GM12878 (cell line): ENCODE data around the gene PMP22. TPM values are rescaled to one million over a fixed set of nuclear protein-coding genes. Genes with fewer than 3 reads are reported as not detected.

Experiments used
- ATAC-seq: fragments of 200-7000 bp; cut with Tn5 transposase; 3 replicates; pipeline ENCODE4 v1.9.1; 2020; ENCODE audit warnings: mild to moderate bottlenecking, moderate library complexity
- BruUV-seq: library from RNA; stranded (reverse); fragments of 400-500 nt; replicated peaks from 2 replicates; lab custom pipeline; 2021; lab: Mats Ljungman, UMichigan
- CTCF ChIA-PET: fragments of 300-600 bp; sonication (Branson Sonifier 250); formaldehyde crosslinking; extraction: SDS; loops from one replicate; lab custom pipeline; 2021; ENCODE audit warnings: inconsistent platforms; lab: Yijun Ruan, JAX
- POLR2A ChIA-PET: fragments of 350-600 bp; formaldehyde crosslinking; extraction: SDS; loops from one replicate; lab custom pipeline; 2021; ENCODE audit warnings: inconsistent platforms; lab: Charles Lee
- RAD21 ChIA-PET: fragments of 300-600 bp; sonication (Branson Sonifier 250); formaldehyde crosslinking; loops from one replicate; lab custom pipeline; 2023; ENCODE audit warnings: antibody characterized with exemption; ENCODE audit not compliant: unreplicated experiment; lab: Charles Lee
- SMC1A ChIA-PET: fragments of 300-600 bp; sonication (Branson Sonifier 250); formaldehyde crosslinking; loops from one replicate; lab custom pipeline; 2023; ENCODE audit not compliant: unreplicated experiment, uncharacterized antibody; lab: Charles Lee
- DNase-seq: peaks from one replicate; pipeline ENCODE4 v3.0.0-alpha.2; 2011; ENCODE audit warnings: low read depth, low spot score
- FAIRE-seq: peaks from 3 replicates; lab custom pipeline; 2011; peaks lifted over from hg19 to GRCh38; lab: Jason Lieb, UNC
- H2AFZ ChIP-seq: 2 replicates; pipeline ENCODE4 v1.6.0; 2011; ENCODE audit warnings: low read depth, low read length, control low read depth; ENCODE audit not compliant: control insufficient read depth
- H3K27ac ChIP-seq: 2 replicates; pipeline ENCODE4 v1.5.1; 2011; ENCODE audit warnings: control low read depth; ENCODE audit not compliant: control insufficient read depth, insufficient read depth
- H3K27me3 ChIP-seq, 2 experiments: replicated peaks in 1 of 2; 2 replicates each; pipeline versions ENCODE4 v1.6.0 to v1.6.1; 2011; ENCODE audit warnings: low read length in 1 of 2; ENCODE audit not compliant: control insufficient read depth in 2 of 2, insufficient read depth in 2 of 2
- H3K36me3 ChIP-seq, 2 experiments: 2 replicates each; pipeline ENCODE4 v1.5.1; 2011; ENCODE audit warnings: low read length in 1 of 2; ENCODE audit not compliant: control insufficient read depth in 2 of 2, insufficient read depth in 2 of 2
- H3K4me1 ChIP-seq: 2 replicates; pipeline ENCODE4 v1.6.1; 2011; ENCODE audit warnings: mild to moderate bottlenecking, low read length, moderate library complexity, mixed read lengths; ENCODE audit not compliant: control insufficient read depth, insufficient read depth
- H3K4me2 ChIP-seq: 2 replicates; pipeline ENCODE4 v1.6.0; 2011; ENCODE audit warnings: control low read depth; ENCODE audit not compliant: control insufficient read depth, insufficient read depth
- H3K4me3 ChIP-seq: fragments of 200-600 bp; sonication (generic); 2 replicates; pipeline ENCODE4 v1.5.1; 2016
- H3K79me2 ChIP-seq: 2 replicates; pipeline ENCODE4 v1.6.0; 2011; ENCODE audit warnings: low read length; ENCODE audit not compliant: control insufficient read depth, insufficient read depth
- H3K9ac ChIP-seq: 2 replicates; pipeline ENCODE4 v1.8.0; 2011; ENCODE audit warnings: low read length, control low read depth, mixed read lengths; ENCODE audit not compliant: control insufficient read depth, insufficient read depth
- H3K9me3 ChIP-seq: replicated peaks from 3 replicates; pipeline ENCODE4 v1.5.1; 2011; ENCODE audit warnings: mild to moderate bottlenecking, low read length; ENCODE audit not compliant: control insufficient read depth, insufficient read depth
- H4K20me1 ChIP-seq: 2 replicates; pipeline ENCODE4 v1.6.0; 2011; ENCODE audit not compliant: control insufficient read depth, insufficient read depth
- BACH1 ChIP-seq: fragments of 450-650 bp; IDR thresholded peaks from 2 replicates; pipeline ENCODE4 v1.6.1; 2017; ENCODE audit warnings: mild to moderate bottlenecking, borderline replicate concordance
- GABPA ChIP-seq: IDR thresholded peaks from 2 replicates; pipeline ENCODE4 v1.6.1; 2014; ENCODE audit warnings: antibody characterized with exemption, low read depth, mild to moderate bottlenecking, inconsistent platforms
- KLF5 ChIP-seq: fragments of 450-650 bp; IDR thresholded peaks from 2 replicates; pipeline ENCODE4 v1.6.1; 2014; ENCODE audit warnings: mild to moderate bottlenecking; ENCODE audit not compliant: partially characterized antibody
- MXI1 ChIP-seq: fragments of 150-350 bp; IDR thresholded peaks from 2 replicates; pipeline ENCODE4 v1.6.1; 2011; ENCODE audit warnings: low read depth, mild to moderate bottlenecking, inconsistent platforms, low read length, improper control_type of control experiment
- NR2C1 ChIP-seq: fragments of 450-650 bp; IDR thresholded peaks from 2 replicates; pipeline ENCODE4 v1.6.1; 2017; ENCODE audit warnings: antibody characterized with exemption, mild to moderate bottlenecking, moderate library complexity
- RAD21 ChIP-seq: IDR thresholded peaks from 2 replicates; pipeline ENCODE4 v1.6.1; 2011; ENCODE audit warnings: mild to moderate bottlenecking, low read depth, low read length, moderate library complexity; ENCODE audit not compliant: insufficient read depth
- RB1 ChIP-seq: fragments of 450-650 bp; formaldehyde crosslinking; IDR thresholded peaks from 2 replicates; pipeline ENCODE4 v1.6.1; 2017; ENCODE audit warnings: mild to moderate bottlenecking, borderline replicate concordance
- TCF12 ChIP-seq: IDR thresholded peaks from 2 replicates; pipeline ENCODE4 v1.6.1; 2011; ENCODE audit warnings: low read depth, mild to moderate bottlenecking, low read length
- WGBS: methylation state at CpG from one replicate; pipeline ENCODE4 v1.1.6; 2016; ENCODE audit warnings: low lambda C conversion rate; ENCODE audit not compliant: insufficient replicate concordance, insufficient coverage; ENCODE audit errors: missing lambda C conversion rate; 5-methylcytosine and 5-hydroxymethylcytosine counted together
- in situ Hi-C: fragments of 300-500 bp; cut with MboI; formaldehyde crosslinking; loops from 9 replicates; pipeline ENCODE4 v1.14.3; 2018; ENCODE audit warnings: mixed read lengths
- intact Hi-C: fragments of 100-400 bp; cut with micrococcal nuclease; formaldehyde crosslinking; loops from one replicate; pipeline ENCODE4 v1.14.2; 2022; ENCODE audit not compliant: unreplicated experiment
- polyA plus RNA-seq, 11 experiments: library from polyadenylated mRNA; depleted of rRNA in 4 of 11; unstranded in 6 of 11; stranded (reverse) in 5 of 11; fragments of >200 nt; fragmentation: Nextera tagmentation in 4 of 11; fragmentation: Illumina TruSeq in 1 of 11; extraction: Ambion mirVana in 4 of 11; extraction: Trizol in 1 of 11; gene quantifications; 1 replicate in 1 of 11; 2 replicates in 10 of 11; pipeline versions ENCODE4 v1.2.1 to v1.2.3, GENCODE V29; 2011 to 2016; ENCODE audit warnings: inconsistent platforms in 2 of 11, missing spikeins in 2 of 11, low read depth in 1 of 11
- total RNA-seq, 4 experiments: library from RNA; depleted of rRNA in 3 of 4; stranded (reverse); fragments of >200 nt in 3 of 4; fragmentation: Illumina TruSeq in 1 of 4; extraction: Trizol in 1 of 4; gene quantifications; 2 replicates each; pipeline versions ENCODE4 v1.2.1 to v1.2.3, GENCODE V29; 2013 to 2021
- TF ChIP-seq, protein P1 (sequence below): IDR thresholded peaks from 2 replicates; pipeline ENCODE4 v1.6.1; 2012; ENCODE audit warnings: low read depth, low read length, improper control_type of control experiment
- TF ChIP-seq, protein P2 (sequence below): IDR thresholded peaks from 2 replicates; pipeline ENCODE4 v1.6.1; 2011; ENCODE audit warnings: borderline replicate concordance, low read depth, mild to moderate bottlenecking, moderate library complexity, mixed read lengths, low read length; ENCODE audit not compliant: insufficient read depth; ENCODE audit errors: extremely low read length

Gene PMP22
- total and polyA plus RNA-seq, 10 of the 15 experiments (the other 5 are each of a cell fraction or from before 2014, with no cell fraction given): 0.59 TPM; not detected in 9

DNA sequence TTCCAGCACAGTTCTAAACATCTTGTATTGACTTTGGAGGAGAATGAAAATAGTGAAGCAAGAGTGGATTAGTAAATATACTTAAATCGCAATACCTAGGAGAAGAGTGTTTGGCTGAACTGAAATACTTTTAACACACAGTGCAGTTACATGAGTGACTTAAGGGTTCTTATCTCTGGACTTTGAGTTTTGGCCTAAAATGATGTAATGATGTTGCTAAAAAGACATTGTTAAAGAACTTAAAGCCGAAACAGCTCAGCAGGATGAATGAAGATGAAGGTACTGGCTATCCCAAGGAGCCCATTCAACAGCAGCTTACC, 28.1 kb downstream of the PMP22 start:
- Histone ChIP-seq H3K79me2 (no peaks in the 10 kb centered on the region), H4K20me1 (no peaks in the 10 kb centered on the region), H2AFZ (no peak overlapping the region), H3K4me2 (no peak overlapping the region), H3K9me3 (no peaks in the 10 kb centered on the region), H3K36me3 (no peaks in the 10 kb centered on the region), H3K27me3 (no peaks in the 10 kb centered on the region), H3K27ac (no peak overlapping the region), H3K9ac (no peak overlapping the region), H3K4me3 (no peak overlapping the region), H3K4me1 (no peaks in the 10 kb centered on the region)
- POLR2A ChIA-PET: no interaction called here
- ATAC-seq (no peak), DNase-seq (no peak), FAIRE-seq (no peak)
- WGBS: 47% methylated on average over 2 of the region's 2 CpGs
- RAD21 ChIA-PET: no interaction called here
- in situ Hi-C loops: no loop called here
- SMC1A ChIA-PET: no interaction called here
- intact Hi-C loops: no loop called here
- no TSS peak for BruUV-seq
- CTCF ChIA-PET: interaction anchor here (1.4 kb wide), 1 partner anchor 21 kb away, joined by 4 read pairs; no protein-coding TSS in a partner anchor
- TF ChIP-seq MXI1 (no peak), NR2C1 (no peak), KLF5 (no peak)
- TF ChIP-seq, protein P1, sequence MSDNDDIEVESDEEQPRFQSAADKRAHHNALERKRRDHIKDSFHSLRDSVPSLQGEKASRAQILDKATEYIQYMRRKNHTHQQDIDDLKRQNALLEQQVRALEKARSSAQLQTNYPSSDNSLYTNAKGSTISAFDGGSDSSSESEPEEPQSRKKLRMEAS: no peak

DNA sequence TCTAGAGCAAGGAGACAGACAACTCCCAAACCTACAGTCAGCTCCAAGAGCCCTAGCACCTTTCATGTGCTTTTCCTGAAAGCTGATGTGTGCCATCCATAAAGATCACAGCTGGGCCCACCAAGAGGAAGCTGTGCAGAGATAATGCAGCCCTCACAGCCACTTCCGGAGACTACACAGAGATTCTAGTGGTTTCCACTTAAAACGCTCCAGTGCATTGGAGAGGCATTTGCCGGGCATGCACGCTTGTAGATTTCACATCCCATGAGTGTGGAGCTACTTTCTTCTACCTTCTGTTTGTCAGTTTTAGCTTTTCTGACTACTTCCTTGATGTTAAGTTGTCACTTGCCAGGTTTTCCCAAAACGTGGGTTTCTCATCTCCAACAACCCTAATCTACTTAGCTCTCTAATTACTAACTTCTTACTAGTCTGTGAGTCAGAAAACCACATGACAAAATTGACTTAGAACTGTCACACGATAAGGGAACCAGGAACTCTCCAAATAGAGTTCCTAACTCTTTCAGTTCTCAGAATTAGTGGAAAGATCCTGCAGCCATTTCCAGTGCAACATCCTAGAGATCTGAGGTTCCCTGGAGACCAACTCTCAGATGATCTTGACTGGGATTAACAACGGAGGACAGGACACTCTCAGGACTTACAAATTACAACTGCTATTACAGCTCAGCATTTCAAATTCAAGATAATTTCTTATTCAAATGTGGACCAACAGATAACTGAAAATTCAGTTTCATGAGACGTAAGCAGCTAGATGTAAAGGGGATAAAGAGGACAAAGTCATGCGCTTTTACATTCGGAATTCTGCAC, 28.6 kb downstream of the PMP22 start:
- no TSS peak for BruUV-seq
- CTCF ChIA-PET: interaction anchor here (0.7 to 1.4 kb wide), 2 partner anchors 22 to 116 kb away, joined by 3 to 4 read pairs; no protein-coding TSS in a partner anchor

More for the DNA sequence above, 28.6 kb downstream of the PMP22 start:
- Histone ChIP-seq H3K79me2 (no peaks in the 10 kb centered on the region), H3K4me2 (no peak overlapping the region), H3K4me1 (no peaks in the 10 kb centered on the region), H3K9ac (no peak overlapping the region), H3K4me3 (no peak overlapping the region), H3K36me3 (no peaks in the 10 kb centered on the region), H4K20me1 (no peaks in the 10 kb centered on the region), H3K27ac (no peak overlapping the region), H3K27me3 (no peaks in the 10 kb centered on the region), H2AFZ (no peak overlapping the region), H3K9me3 (no peaks in the 10 kb centered on the region)
- intact Hi-C loops: no loop called here
- in situ Hi-C loops: no loop called here
- FAIRE-seq (no peak), DNase-seq (no peak), ATAC-seq (no peak)
- POLR2A ChIA-PET: no interaction called here
- TF ChIP-seq, protein P2, sequence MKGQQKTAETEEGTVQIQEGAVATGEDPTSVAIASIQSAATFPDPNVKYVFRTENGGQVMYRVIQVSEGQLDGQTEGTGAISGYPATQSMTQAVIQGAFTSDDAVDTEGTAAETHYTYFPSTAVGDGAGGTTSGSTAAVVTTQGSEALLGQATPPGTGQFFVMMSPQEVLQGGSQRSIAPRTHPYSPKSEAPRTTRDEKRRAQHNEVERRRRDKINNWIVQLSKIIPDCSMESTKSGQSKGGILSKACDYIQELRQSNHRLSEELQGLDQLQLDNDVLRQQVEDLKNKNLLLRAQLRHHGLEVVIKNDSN: no peak
- TF ChIP-seq NR2C1 (no peak), RB1 (no peak), BACH1 (no peak), TCF12 (no peak), RAD21 (no peak), GABPA (no peak), KLF5 (no peak)
- WGBS: 35% methylated on average over 10 of the region's 10 CpGs
- SMC1A ChIA-PET: no interaction called here
- RAD21 ChIA-PET: no interaction called here
